B cell (primary cell): Measurements from ENCODE around the gene TAF4.

Experiments
- CTCF ChIP-seq: fragments of 200-600 bp; IDR thresholded peaks from one replicate; pipeline ENCODE4 v1.8.0; 2022; ENCODE audit warnings: antibody characterized with exemption, mild to moderate bottlenecking
- EZH2 ChIP-seq: IDR thresholded peaks from 2 replicates; pipeline ENCODE4 v1.6.1; 2012; ENCODE audit warnings: borderline replicate concordance, low read depth, mild to moderate bottlenecking, moderate library complexity, low read length; ENCODE audit not compliant: insufficient read depth, poor library complexity, severe bottlenecking

GRCh38 chr20:62050166-62051120, 15.2 kb downstream of the TAF4 start:
- TF ChIP-seq CTCF: no peak
- TF ChIP-seq EZH2: no peak
